Medulla oblongata (tissue), 1 donor: ENCODE data around the gene MLN.
"Not testable (repeated sequence)": the region's sequence is repeated elsewhere in the genome, so short reads cannot be mapped to it uniquely, and the experiment has no call there.

Experiments
- DNase-seq: peaks from one replicate; pipeline ENCODE4 v3.0.0-alpha.2; 2015; ENCODE audit errors: extremely low spot score

The MLN gene

GRCh38 chr6:33834401-33835392, 30.9 kb upstream of the MLN start:
- no peak for DNase-seq

GRCh38 chr6:33833599-33833998, 29.8 kb upstream of the MLN start:
- DNase-seq: no peak

- not testable (repeated sequence) for DNase-seq
Measured at GRCh38 chr6:33832831-33833230, 29.0 kb upstream of the MLN start.

- DNase-seq: not testable (repeated sequence)
Measured at GRCh38 chr6:33831725-33832124, 27.9 kb upstream of the MLN start.

- DNase-seq: no peak
Measured at GRCh38 chr6:33830635-33831240, 26.9 kb upstream of the MLN start.

GRCh38 chr6:33828764-33829731, 25.2 kb upstream of the MLN start:
- DNase-seq: no peak

- DNase-seq: no peak
Measured at GRCh38 chr6:33828452-33828763, 24.6 kb upstream of the MLN start.

GRCh38 chr6:33827546-33828451, 24.0 kb upstream of the MLN start:
- no peak for DNase-seq

- no peak for DNase-seq
Measured at GRCh38 chr6:33826537-33826936, 22.7 kb upstream of the MLN start.

GRCh38 chr6:33824461-33825154, 20.8 kb upstream of the MLN start:
- DNase-seq: no peak

GRCh38 chr6:33823806-33824205, 20.0 kb upstream of the MLN start:
- no peak for DNase-seq

GRCh38 chr6:33822575-33823395, 19.0 kb upstream of the MLN start:
- DNase-seq: no peak

GRCh38 chr6:33820784-33821520, 17.1 kb upstream of the MLN start:
- no peak for DNase-seq

- no peak for DNase-seq
Measured at GRCh38 chr6:33820243-33820642, 16.4 kb upstream of the MLN start.

- DNase-seq: no peak
Measured at GRCh38 chr6:33819021-33819420, 15.2 kb upstream of the MLN start.

GRCh38 chr6:33818293-33818692, 14.5 kb upstream of the MLN start:
- DNase-seq: no peak

GRCh38 chr6:33817489-33817888, 13.7 kb upstream of the MLN start:
- DNase-seq: no peak

GRCh38 chr6:33816911-33817310, 13.1 kb upstream of the MLN start:
- no peak for DNase-seq

- DNase-seq: no peak
Measured at GRCh38 chr6:33815854-33816253, 12.1 kb upstream of the MLN start.
